HT-29 (cell line): ENCODE data around the gene MMP25. TPM values are rescaled to one million over a fixed set of nuclear protein-coding genes. Genes with fewer than 3 reads are reported as not detected.

Source experiments
- DNase-seq: peaks from one replicate; pipeline ENCODE4 v3.0.0-alpha.2; 2015; ENCODE audit warnings: low spot score
- total RNA-seq: library from RNA; depleted of rRNA; stranded (reverse); fragments of >200 nt; shearing (Covaris generic); gene quantifications from 2 replicates; pipeline ENCODE4 v1.2.3, GENCODE V29; 2014

Gene MMP25
- total RNA-seq, 1 experiment from 2014 or later, result not detected

- no peak for DNase-seq
Measured at GRCh38 chr16:3015865-3016521, 30.4 kb upstream of the MMP25 start.

DNA sequence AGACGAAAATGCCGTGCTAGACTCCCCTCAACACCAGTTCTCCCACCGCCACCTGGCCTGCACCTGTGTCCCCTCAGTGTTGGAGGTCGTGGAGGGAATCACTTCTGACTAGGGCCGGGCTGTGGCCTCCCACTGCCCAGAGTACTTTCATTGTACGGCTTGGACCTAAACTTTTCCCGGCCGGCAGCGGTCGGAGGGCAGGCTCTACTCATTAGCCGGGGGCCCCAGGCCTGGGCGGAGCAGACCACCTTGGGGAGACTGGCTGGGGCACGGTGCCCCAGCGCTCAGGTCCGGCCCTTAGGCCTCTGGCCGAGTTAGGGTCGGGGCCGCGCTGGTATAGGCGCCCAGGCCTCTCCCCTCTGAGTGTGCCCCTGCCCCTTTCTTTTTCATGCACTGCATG lies 29.0 kb upstream of the MMP25 start:
- no peak for DNase-seq

DNA sequence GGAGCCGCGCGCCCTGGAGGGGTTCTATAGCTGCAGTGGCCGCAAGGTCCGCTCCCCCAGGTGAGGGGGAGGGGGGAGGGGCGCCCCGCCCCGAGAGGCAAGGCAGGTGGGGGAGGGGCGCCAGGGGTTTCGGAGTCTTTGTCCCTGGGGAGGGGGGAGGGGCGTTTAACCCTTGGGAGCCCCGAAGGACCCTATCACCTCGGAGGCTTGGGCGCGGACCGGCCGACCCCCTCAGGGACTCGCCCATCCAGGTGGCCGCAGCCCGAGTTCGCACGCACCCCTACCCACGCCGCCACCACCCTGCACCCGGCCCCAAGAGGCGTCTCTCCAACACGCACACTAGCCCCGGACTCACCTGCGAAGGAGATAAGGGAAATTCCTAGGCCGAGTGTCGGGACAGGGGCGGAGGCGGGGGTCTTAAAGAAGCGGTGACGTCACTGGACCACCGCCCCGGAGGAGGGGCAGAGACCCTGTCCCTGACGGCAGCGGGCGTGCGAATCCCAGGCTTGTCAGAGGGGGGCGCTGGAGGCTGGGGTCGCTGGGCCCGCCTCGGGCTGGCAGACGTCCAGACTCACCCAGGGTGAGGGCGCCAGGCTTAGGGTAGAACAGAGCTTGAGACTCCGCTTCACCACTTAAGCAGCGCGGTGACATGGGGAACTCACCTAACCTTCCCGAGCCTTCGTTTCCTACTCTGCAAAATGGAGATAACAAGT lies 28.4 kb upstream of the MMP25 start, which contains the start of gene CLDN6:
TSS of gene CLDN6 (minus strand) at position 390 of the 713 bp plus-strand sequence. CDS start 2,162 bp downstream, outside the sequence.
- DNase-seq, result peak; percentile 9

- no peak for DNase-seq
Measured at GRCh38 chr16:3019594-3020246, 26.6 kb upstream of the MMP25 start.

DNA sequence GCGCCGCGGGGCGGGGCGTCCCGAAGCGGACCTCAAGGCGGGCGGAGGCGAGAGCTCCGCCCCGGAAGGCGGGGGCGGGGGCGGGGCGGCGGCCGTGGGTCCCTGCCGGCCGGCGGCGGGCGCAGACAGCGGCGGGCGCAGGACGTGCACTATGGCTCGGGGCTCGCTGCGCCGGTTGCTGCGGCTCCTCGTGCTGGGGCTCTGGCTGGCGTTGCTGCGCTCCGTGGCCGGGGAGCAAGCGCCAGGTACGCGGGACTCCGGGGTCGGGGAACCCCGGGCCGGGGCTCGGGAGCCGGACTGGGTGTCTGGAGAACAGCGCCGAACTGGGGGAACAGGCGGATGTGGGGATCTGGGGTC lies 26.1 kb upstream of the MMP25 start, which contains the start of gene TNFRSF12A:
TSS of gene TNFRSF12A (plus strand) at position 122 of the 357 bp plus-strand sequence. CDS start at position 152, 30 bp downstream.
- DNase-seq, result peak; percentile 87

- DNase-seq, result peak; percentile 92
Measured at GRCh38 chr16:3020604-3021448, 25.5 kb upstream of the MMP25 start.

DNA sequence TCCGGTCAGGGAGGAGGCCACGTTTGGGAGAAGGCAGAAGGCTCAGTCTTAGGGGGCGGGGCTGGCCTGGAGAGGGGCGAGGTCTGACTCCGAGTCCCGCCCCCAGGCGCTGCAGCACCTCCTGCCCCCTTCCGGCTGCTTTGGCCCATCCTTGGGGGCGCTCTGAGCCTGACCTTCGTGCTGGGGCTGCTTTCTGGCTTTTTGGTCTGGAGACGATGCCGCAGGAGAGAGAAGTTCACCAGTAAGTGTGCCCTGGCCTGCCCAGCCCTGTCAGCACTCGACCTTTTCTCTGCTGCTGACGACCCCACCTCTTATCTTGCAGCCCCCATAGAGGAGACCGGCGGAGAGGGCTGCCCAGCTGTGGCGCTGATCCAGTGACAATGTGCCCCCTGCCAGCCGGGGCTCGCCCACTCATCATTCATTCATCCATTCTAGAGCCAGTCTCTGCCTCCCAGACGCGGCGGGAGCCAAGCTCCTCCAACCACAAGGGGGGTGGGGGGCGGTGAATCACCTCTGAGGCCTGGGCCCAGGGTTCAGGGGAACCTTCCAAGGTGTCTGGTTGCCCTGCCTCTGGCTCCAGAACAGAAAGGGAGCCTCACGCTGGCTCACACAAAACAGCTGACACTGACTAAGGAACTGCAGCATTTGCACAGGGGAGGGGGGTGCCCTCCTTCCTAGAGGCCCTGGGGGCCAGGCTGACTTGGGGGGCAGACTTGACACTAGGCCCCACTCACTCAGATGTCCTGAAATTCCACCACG lies 24.7 kb upstream of the MMP25 start:
- DNase-seq, result peak; percentile 84

DNA sequence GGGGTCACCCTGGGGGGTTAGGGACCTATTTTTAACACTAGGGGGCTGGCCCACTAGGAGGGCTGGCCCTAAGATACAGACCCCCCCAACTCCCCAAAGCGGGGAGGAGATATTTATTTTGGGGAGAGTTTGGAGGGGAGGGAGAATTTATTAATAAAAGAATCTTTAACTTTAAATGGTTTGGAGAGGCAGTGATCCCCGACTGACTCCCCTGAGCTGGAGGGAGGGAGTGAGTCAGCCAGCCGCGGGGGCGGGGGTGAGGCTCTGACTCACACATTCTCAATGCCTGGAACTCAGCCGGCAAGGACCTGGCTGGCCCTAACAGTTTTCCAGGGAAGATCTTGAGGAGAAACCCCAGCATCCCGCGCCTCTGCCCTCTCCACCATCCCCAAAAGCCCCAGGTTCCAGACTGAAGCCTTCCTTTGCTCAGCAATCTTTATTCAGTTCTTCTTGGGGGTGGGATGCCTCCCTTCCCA lies 24.1 kb upstream of the MMP25 start:
- DNase-seq, result peak; percentile 89

DNA sequence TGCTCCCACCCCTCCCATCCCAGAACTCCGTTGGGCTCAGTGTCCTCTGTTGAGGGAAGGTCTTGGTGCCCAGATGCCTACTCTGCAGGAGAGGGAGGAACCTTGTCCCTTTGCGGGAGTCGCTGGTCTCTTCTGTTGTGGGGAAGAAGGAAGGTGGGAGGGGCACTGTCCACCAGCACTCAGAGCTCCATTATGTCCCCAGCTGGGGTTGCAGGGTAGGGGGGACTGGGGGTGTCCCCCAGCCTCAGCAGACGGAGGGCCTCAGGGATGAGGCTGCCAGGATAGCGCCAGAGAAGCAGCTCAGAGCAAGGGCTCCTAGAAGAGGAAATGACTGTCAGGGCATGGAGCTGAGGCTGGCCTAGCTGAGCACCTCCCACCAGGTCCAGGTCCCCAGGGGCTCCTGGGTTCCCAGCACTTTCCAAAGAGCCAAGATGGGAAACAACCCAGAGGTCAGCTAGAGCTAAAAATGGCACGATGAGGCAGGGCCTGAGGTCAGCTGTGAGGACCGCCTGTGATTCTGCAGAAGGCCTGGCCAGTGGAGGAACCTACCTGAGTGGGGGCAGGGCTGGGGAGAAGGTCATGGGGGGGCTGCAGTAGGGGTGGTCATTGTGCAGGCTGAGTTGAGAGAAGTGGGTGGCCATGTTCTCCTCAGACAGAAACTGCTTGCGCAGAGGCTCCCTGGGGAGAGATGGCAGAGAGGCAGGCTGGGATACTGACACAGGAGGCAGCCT lies 23.5 kb upstream of the MMP25 start:
- DNase-seq, result no peak

- DNase-seq, result peak; percentile 85
Measured at GRCh38 chr16:3023415-3023668, 23.0 kb upstream of the MMP25 start.

DNA sequence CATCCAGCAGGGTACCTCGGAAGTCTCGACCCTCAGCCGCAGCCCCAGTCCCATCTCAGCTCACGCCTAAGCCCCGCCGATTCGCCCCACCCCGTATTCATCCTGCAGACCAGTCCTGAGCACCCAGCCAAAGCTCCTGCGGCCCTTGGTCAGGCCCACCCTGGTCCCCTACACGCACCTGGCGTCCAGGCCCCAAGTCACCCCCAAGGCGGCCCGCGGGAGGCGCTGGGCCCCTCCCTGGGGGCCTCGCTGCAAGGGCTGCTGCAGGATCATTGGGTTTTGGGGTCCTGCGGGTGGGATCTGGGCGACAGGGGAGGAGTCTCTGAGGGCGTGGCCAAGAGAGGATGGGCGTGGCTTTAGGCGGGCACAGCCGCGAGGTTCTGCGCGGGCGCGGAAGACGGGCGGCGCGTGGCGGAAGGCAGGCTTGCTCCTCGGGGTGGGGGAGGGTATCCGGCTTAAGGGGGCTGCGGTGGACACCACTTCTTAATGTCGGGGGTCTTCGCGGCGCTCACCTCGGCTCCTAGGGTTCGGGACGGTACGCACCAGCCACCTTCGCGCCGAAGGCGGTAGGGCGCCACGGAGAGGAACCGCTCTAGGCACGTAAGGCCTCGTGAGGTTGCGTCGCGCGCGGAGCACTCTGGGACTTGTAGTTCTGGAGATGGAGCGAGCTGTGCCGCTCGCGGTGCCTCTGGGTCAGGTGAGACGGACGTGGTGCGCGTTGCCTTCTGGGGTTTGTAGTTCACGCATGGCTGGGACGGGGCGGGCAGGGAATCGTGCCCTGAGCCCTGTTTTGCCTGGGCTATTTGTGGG lies 22.5 kb upstream of the MMP25 start, which contains the start of the genes HCFC1R1 and THOC6:
TSS of gene HCFC1R1 (minus strand) at position 274 of the 810 bp plus-strand sequence. CDS start at position 273, 1 bp downstream.
TSS of gene THOC6 (plus strand) at position 367 of the 810 bp plus-strand sequence. CDS start at position 659, 292 bp downstream.
- DNase-seq, result peak; percentile 99

DNA sequence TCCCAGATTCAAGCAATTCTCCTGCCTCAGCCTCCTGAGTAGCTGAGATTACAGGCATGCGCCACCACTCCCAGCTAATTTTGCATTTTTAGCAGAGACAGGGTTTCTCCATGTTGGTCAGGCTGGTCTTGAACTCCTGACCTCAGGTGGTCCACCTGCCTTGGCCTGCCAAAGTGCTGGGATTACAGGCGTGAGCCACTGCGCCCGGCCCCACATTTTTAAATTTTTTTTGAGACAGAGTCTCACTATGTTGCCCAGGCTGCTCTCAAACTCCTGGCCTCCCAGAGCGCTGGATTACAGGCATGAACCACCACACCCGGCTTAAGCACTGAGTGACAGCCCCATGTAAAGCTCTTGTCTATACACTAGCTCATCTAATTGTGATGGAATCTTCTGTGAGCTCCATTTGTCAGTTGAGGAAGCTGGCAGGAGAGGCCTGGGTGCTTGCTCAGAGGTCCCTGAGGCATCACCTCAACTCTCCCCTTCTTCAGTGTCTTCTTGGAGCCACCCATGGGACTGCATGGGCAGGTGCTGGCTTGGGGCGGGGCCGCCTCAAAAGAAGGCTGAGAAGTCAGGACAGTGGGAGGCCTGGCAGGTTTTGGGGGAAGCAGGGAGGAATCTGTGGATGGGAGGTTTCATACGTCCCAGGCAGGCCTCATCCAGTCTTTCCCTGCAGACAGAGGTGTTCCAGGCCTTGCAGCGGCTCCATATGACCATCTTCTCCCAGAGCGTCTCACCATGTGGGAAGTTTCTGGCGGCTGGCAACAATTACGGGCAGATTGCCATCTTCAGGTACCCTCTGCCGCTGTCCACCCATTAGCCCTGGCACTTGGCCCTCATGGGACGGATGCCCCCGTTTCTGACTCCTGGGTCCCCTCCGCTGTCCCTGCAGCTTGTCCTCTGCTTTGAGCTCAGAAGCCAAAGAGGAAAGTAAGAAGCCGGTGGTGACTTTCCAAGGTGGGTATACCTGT lies 21.0 kb upstream of the MMP25 start:
- no peak for DNase-seq

DNA sequence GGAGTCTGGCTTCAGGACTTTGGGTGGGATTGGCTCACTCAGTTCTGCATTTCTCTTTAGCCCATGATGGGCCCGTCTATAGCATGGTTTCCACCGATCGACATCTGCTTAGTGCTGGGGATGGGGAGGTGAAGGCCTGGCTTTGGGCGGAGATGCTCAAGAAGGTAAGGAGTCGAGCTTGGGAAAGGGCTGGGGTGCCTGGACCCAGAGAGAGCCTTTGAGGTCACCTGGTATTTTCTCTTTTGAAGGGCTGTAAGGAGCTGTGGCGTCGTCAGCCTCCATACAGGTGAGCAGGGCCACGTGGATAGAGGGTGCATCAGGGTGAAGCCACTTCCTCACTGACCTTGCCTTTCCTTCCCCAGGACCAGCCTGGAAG lies 20.4 kb upstream of the MMP25 start:
- DNase-seq, result no peak

DNA sequence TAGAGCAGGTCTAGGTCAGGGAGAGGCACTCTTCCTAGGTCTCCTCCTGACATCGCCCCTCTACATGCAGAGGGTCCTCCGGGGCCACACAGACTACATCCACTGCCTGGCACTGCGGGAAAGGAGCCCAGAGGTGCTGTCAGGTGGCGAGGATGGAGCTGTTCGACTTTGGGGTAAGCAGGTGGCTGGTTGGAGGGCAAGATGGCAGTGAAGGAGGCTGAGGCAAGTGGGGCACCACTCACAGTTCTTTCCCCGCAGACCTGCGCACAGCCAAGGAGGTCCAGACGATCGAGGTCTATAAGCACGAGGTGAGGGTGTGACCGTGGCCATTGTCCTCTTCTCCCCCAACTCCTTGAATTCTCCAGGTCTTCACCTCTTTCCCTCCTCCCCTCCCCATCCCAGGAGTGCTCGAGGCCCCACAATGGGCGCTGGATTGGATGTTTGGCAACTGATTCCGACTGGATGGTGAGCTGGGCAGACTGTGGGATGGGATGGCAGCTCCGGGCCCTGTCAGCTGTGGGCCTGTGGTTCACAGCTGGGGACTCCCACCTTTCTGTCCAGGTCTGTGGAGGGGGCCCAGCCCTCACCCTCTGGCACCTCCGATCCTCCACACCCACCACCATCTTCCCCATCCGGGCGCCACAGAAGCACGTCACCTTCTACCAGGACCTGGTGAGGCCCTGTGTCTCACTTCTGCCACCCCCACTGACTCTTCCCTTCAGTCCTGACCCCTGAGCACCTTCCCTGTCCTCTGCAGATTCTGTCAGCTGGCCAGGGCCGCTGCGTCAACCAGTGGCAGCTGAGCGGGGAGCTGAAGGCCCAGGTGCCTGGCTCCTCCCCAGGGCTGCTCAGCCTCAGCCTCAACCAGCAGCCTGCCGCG lies 19.5 kb upstream of the MMP25 start:
- DNase-seq, result no peak

DNA sequence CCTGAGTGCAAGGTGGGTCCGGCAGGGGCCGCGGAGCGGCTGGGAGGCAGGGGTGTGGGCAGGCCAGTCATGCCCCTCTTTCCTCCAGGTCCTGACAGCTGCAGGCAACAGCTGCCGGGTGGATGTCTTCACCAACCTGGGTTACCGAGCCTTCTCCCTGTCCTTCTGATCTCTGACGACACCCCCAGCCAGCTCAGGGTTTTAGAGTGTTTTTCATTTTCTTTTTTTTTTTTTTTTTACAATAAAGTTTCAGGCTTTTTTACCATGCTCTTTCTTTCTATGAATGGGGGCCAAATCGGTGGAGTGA lies 18.9 kb upstream of the MMP25 start:
- no peak for DNase-seq

DNA sequence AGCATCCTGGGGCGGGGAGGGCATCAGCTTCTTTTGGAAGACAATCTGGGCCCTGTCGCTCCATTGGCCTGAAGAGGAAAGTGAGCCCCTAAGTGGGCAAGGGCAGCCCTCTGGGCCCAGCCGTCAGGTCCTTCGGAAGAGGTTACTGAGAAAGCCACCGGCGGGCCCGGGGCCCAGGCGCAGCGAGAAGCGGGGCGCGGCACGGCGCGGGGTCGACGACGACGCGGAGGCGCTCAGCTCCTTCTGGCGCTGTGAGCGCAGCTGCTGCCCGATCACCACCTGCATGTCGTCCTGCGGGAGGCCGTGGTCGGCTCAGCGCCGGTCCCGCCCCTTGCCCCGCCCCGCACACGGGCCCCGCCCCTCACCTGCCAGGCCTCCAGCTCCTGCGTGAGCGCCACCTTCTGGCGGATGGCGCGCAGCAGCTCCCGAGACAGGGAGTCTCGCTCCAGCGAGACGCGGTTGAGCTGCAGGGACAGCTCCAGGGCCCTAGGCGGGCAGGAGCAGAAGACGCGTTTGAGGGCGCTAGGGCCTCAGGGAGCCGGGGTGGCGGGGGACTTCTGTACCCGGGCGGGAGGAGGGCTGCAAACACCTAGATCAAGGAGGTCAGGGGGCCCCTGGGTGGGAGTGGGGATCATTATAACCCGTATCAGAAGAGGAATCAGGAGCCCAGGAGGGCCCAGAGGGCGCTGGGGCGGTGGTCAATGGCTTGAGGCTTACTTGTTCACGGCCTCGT lies 18.2 kb upstream of the MMP25 start:
- DNase-seq, result peak; percentile 92
